ENCODE measurements around the gene GOLPH3.

- no peak for TF ChIP-seq CTCF (IDR thresholded peaks at IDR 0.05)
- TF ChIP-seq POLR2A (IDR thresholded peaks at IDR 0.05; ENCODE audit: low read depth) = no peak
- peak; percentile 54 for TF ChIP-seq EP300 (IDR thresholded peaks at IDR 0.05)
Observed at GRCh38 chr5:32168460-32169033, 5.6 kb downstream of the GOLPH3 start.
